ENCODE data around the gene NOS1AP.
A peak's percentile ranks its signal among the peaks of the same experiment; 100 is the strongest.
"Not testable (repeated sequence)": the region's sequence is repeated elsewhere in the genome, so short reads cannot be mapped to it uniquely, and the experiment has no call there.

NOS1AP gene

GRCh38 chr1:162069334-162070093 lies at the start of gene NOS1AP:
NOS1AP (plus strand) TSS chr1:162069691; CDS start chr1:162070178, 487 bp downstream.
- DNase-seq = peak; percentile 67 to 79

GRCh38 chr1:162020150-162020549 lies 49.3 kb upstream of the NOS1AP start:
- DNase-seq = no peak

GRCh38 chr1:162021124-162021523 lies 48.4 kb upstream of the NOS1AP start:
- DNase-seq = no peak

GRCh38 chr1:162022626-162023025 lies 46.9 kb upstream of the NOS1AP start:
- no peak for DNase-seq

- no peak for DNase-seq
Observed at GRCh38 chr1:162023181-162023546, 46.3 kb upstream of the NOS1AP start.

- DNase-seq = peak; percentile 20 to 42
Observed at GRCh38 chr1:162023547-162024501, 45.7 kb upstream of the NOS1AP start, which contains the start of gene OLFML2B. OLFML2B (minus strand) TSS chr1:162023869; CDS start chr1:162023430, 439 bp downstream.

- no peak for DNase-seq
Observed at GRCh38 chr1:162025541-162025940, 44.0 kb upstream of the NOS1AP start.

- DNase-seq = no peak
Observed at GRCh38 chr1:162026881-162027280, 42.6 kb upstream of the NOS1AP start.

- DNase-seq = peak; percentile 8 to 46
Observed at GRCh38 chr1:162028726-162029125, 40.8 kb upstream of the NOS1AP start.

- DNase-seq = no peak
Observed at GRCh38 chr1:162029157-162029556, 40.3 kb upstream of the NOS1AP start.

- DNase-seq = no peak
Observed at GRCh38 chr1:162030759-162031280, 38.7 kb upstream of the NOS1AP start.

GRCh38 chr1:162033428-162033827 lies 36.1 kb upstream of the NOS1AP start:
- no peak for DNase-seq

- no peak for DNase-seq
Observed at GRCh38 chr1:162035241-162035640, 34.2 kb upstream of the NOS1AP start.

GRCh38 chr1:162036163-162036562 lies 33.3 kb upstream of the NOS1AP start:
- no peak for DNase-seq

- DNase-seq = no peak
Observed at GRCh38 chr1:162038624-162039023, 30.9 kb upstream of the NOS1AP start.

- no peak for DNase-seq
Observed at GRCh38 chr1:162040001-162040400, 29.5 kb upstream of the NOS1AP start.

GRCh38 chr1:162040657-162041056 lies 28.8 kb upstream of the NOS1AP start:
- DNase-seq = no peak

- DNase-seq = no peak
Observed at GRCh38 chr1:162042361-162042760, 27.1 kb upstream of the NOS1AP start.

GRCh38 chr1:162046921-162047320 lies 22.6 kb upstream of the NOS1AP start:
- DNase-seq = no peak

GRCh38 chr1:162053949-162054348 lies 15.5 kb upstream of the NOS1AP start:
- not testable (repeated sequence) for DNase-seq

GRCh38 chr1:162055062-162055461 lies 14.4 kb upstream of the NOS1AP start:
- DNase-seq = no peak

GRCh38 chr1:162056043-162056442 lies 13.4 kb upstream of the NOS1AP start:
- peak; percentile 45 to 53 for DNase-seq

- no peak for DNase-seq
Observed at GRCh38 chr1:162056579-162056978, 12.9 kb upstream of the NOS1AP start.
